IMR-90 (cell line): ENCODE measurements around the gene PRKAG2. TPM values are rescaled to one million over a fixed set of nuclear protein-coding genes. Genes with fewer than 3 reads are reported as not detected.

Experiments used
- ATAC-seq: fragments of 200-7000 bp; cut with Tn5 transposase; 2 replicates; pipeline ENCODE4 v1.9.1; 2020; ENCODE audit warnings: low read depth, mild to moderate bottlenecking, moderate library complexity
- BruUV-seq: library from RNA; stranded (reverse); fragments of 400-500 nt; replicated peaks from 2 replicates; lab custom pipeline; 2021; lab: Mats Ljungman, UMichigan
- CTCF ChIA-PET: fragments of 300-600 bp; formaldehyde crosslinking; extraction: SDS; loops from one replicate; lab custom pipeline; 2021; ENCODE audit warnings: antibody characterized with exemption; lab: Yijun Ruan, JAX
- POLR2A ChIA-PET: fragments of 300-600 bp; sonication (Branson Sonifier 250); formaldehyde crosslinking; loops from one replicate; lab custom pipeline; 2022; ENCODE audit warnings: antibody characterized with exemption; ENCODE audit not compliant: unreplicated experiment; lab: Charles Lee
- DNase-seq: peaks from one replicate; pipeline ENCODE4 v3.0.0; 2013
- H2AFZ ChIP-seq: replicated peaks from 2 replicates; pipeline ENCODE3; 2013; ENCODE audit warnings: low read length, mild to moderate bottlenecking; ENCODE audit not compliant: poor library complexity
- H2AK5ac ChIP-seq: 2 replicates; pipeline ENCODE4 v1.6.1; 2013; ENCODE audit warnings: low read depth, low read length, inconsistent platforms
- H2AK9ac ChIP-seq: replicated peaks from 2 replicates; pipeline ENCODE3; 2013; ENCODE audit warnings: mild to moderate bottlenecking, low read depth, low read length, moderate library complexity; ENCODE audit not compliant: poor library complexity
- H2BK120ac ChIP-seq: 2 replicates; pipeline ENCODE4 v1.6.1; 2013; ENCODE audit warnings: low read depth, low read length, inconsistent platforms
- H2BK15ac ChIP-seq: 3 replicates; pipeline ENCODE4 v1.6.1; 2013; ENCODE audit warnings: low read depth, low read length, inconsistent platforms
- H2BK20ac ChIP-seq: 2 replicates; pipeline ENCODE4 v1.6.1; 2013; ENCODE audit warnings: low read depth, mild to moderate bottlenecking, inconsistent platforms, low read length, moderate library complexity
- H2BK5ac ChIP-seq: 2 replicates; pipeline ENCODE4 v1.6.1; 2013; ENCODE audit warnings: mild to moderate bottlenecking, low read depth, low read length, inconsistent platforms; ENCODE audit not compliant: poor library complexity, severe bottlenecking
- H3K14ac ChIP-seq: replicated peaks from 2 replicates; pipeline ENCODE4 v1.6.1; 2013; ENCODE audit warnings: low read depth, low read length, inconsistent platforms
- H3K18ac ChIP-seq: 2 replicates; pipeline ENCODE4 v1.6.1; 2013; ENCODE audit warnings: low read depth, low read length, control low read depth
- H3K23ac ChIP-seq: 2 replicates; pipeline ENCODE4 v1.6.1; 2013; ENCODE audit warnings: low read depth, low read length, inconsistent platforms
- H3K27ac ChIP-seq: 2 replicates; pipeline ENCODE4 v1.5.1; 2013; ENCODE audit warnings: mild to moderate bottlenecking, control low read depth, low read length; ENCODE audit not compliant: insufficient read depth
- H3K27me3 ChIP-seq: 2 replicates; pipeline ENCODE4 v1.6.1; 2013; ENCODE audit warnings: low read length; ENCODE audit not compliant: control insufficient read depth, insufficient read depth
- H3K36me3 ChIP-seq: 2 replicates; pipeline ENCODE4 v1.6.1; 2013; ENCODE audit warnings: low read length, mixed read lengths; ENCODE audit not compliant: control insufficient read depth, insufficient read depth
- H3K4ac ChIP-seq: 2 replicates; pipeline ENCODE4 v1.6.1; 2013; ENCODE audit warnings: low read depth, low read length, inconsistent platforms
- H3K4me1 ChIP-seq: 2 replicates; pipeline ENCODE4 v1.6.1; 2013; ENCODE audit warnings: low read length, mixed read lengths; ENCODE audit not compliant: control insufficient read depth, insufficient read depth
- H3K4me2 ChIP-seq: 2 replicates; pipeline ENCODE4 v1.6.1; 2013; ENCODE audit warnings: low read depth, mild to moderate bottlenecking, control low read depth, low read length, moderate library complexity
- H3K4me3 ChIP-seq: 2 replicates; pipeline ENCODE4 v1.5.1; 2013; ENCODE audit warnings: low read depth, mild to moderate bottlenecking, control low read depth, low read length, moderate library complexity; ENCODE audit not compliant: insufficient read depth
- H3K56ac ChIP-seq: 2 replicates; pipeline ENCODE4 v1.6.1; 2013; ENCODE audit warnings: low read length, inconsistent platforms; ENCODE audit not compliant: insufficient read depth; ENCODE audit errors: extremely low read depth
- H3K79me1 ChIP-seq, 2 experiments: 2 replicates each; pipeline ENCODE4 v1.6.1; 2013; ENCODE audit warnings: low read length in 2 of 2, inconsistent platforms in 1 of 2, low read depth in 1 of 2
- H3K9ac ChIP-seq: 2 replicates; pipeline ENCODE4 v1.6.1; 2013; ENCODE audit warnings: low read depth, low read length, control low read depth
- H3K9me1 ChIP-seq: 2 replicates; pipeline ENCODE4 v1.6.1; 2013; ENCODE audit warnings: low read length, inconsistent platforms; ENCODE audit not compliant: insufficient read depth
- H3K9me3 ChIP-seq: 2 replicates; pipeline ENCODE4 v1.6.1; 2013; ENCODE audit warnings: low read length; ENCODE audit not compliant: control insufficient read depth, insufficient read depth
- H4K20me1 ChIP-seq: 2 replicates; pipeline ENCODE4 v1.6.1; 2013; ENCODE audit warnings: low read length, inconsistent platforms; ENCODE audit not compliant: insufficient read depth
- H4K5ac ChIP-seq: 2 replicates; pipeline ENCODE4 v1.6.1; 2013; ENCODE audit warnings: mild to moderate bottlenecking, low read depth, low read length, control low read depth
- H4K8ac ChIP-seq, 2 experiments: 2 replicates each; pipeline ENCODE4 v1.6.1; 2013; ENCODE audit warnings: low read depth in 2 of 2, low read length in 2 of 2, control low read depth in 1 of 2, inconsistent platforms in 1 of 2
- H4K91ac ChIP-seq: 2 replicates; pipeline ENCODE4 v1.6.1; 2013; ENCODE audit warnings: low read depth, low read length, inconsistent platforms; ENCODE audit not compliant: insufficient read depth
- CEBPB ChIP-seq: IDR thresholded peaks from 2 replicates; pipeline ENCODE4 v1.6.1; 2012; ENCODE audit warnings: low read depth, low read length, improper control_type of control experiment
- MAFK ChIP-seq: IDR thresholded peaks from 2 replicates; pipeline ENCODE4 v1.6.1; 2012; ENCODE audit warnings: low read depth, low read length, improper control_type of control experiment
- WGBS, 2 experiments: methylation state at CpG; one replicate each; pipeline versions ENCODE4 v1.1.5 to v1.1.7; 2013; ENCODE audit warnings: missing lambda C conversion rate in 2 of 2; ENCODE audit not compliant: insufficient read length in 1 of 2; ENCODE audit errors: extremely low coverage in 2 of 2; 5-methylcytosine and 5-hydroxymethylcytosine counted together
- dilution Hi-C: fragments of 300-500 bp; cut with HindIII; formaldehyde crosslinking; loops from one replicate; pipeline ENCODE4 v1.14.3; 2018; ENCODE audit warnings: low sequenced_read_pairs; ENCODE audit not compliant: unreplicated experiment
- in situ Hi-C: fragments of 300-500 bp; cut with MboI; formaldehyde crosslinking; loops from 3 replicates; pipeline ENCODE4 v1.14.3; 2019; ENCODE audit warnings: low sequenced_read_pairs, inconsistent platforms, mixed read lengths
- intact Hi-C: fragments of 100-400 bp; cut with micrococcal nuclease; formaldehyde crosslinking; loops from 2 replicates; pipeline ENCODE4 v1.10.0; 2022
- polyA plus RNA-seq, 3 experiments: library from polyadenylated mRNA; depleted of rRNA; stranded (reverse); fragments of >200 nt; gene quantifications; 2 replicates each; pipeline ENCODE4 v1.2.3, GENCODE V29; 2012; ENCODE audit warnings: low replicate concordance in 1 of 3
- total RNA-seq: library from RNA; depleted of rRNA; stranded (reverse); fragments of >200 nt; gene quantifications from 2 replicates; pipeline ENCODE4 v1.2.3, GENCODE V29; 2012

The PRKAG2 gene
- total and polyA plus RNA-seq, 2 of the 4 experiments (the other 2 are of a cell fraction) = 15.4 to 21.6 TPM

DNA sequence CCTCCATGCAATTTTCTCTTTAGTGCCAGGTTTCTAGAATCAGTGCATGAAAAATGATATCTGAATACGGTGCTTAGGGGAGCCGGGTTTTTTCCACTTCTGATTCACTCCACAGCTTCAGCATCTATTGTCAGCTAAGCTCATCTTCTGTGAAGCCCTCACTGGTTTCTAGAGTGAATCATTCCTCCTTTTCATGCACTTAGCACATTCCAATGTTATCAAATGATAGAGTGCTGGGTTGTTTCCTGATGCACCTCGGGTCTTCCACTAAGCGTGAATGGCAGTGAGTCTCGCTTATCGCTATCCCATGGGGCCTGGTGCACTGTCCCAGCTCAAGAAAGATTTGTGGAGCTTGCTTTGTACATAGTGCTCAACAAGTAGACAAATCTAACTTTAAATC lies 186.3 kb downstream of the PRKAG2 start:
- H3K14ac ChIP-seq = no peak overlapping the region; the same call in 1 of the 2 replicates
- no peaks in the 10 kb centered on the region for H3K9me3 ChIP-seq
- ChIA-PET POLR2A (no interaction called here), CTCF (interaction anchor here (1.0 kb wide), 2 partner anchors 10 to 25 kb away, joined by 3 read pairs; no protein-coding TSS in a partner anchor)
- H3K4ac ChIP-seq = peak overlapping the region; percentile 35; the same call in 1 of the 2 replicates
- H4K20me1 ChIP-seq = no peaks in the 10 kb centered on the region
- peak; percentile 49; the same call in 1 of the 2 replicates for TF ChIP-seq MAFK
- no peak for TF ChIP-seq CEBPB
- DNase-seq = peak; percentile 77
- peak; percentile 27; the same call in 1 of the 2 replicates for ATAC-seq
- in situ Hi-C loops = no loop called here
- H3K4me2 ChIP-seq = no peak overlapping the region
- H3K79me1 ChIP-seq = peaks cover 3% of the 10 kb centered on the region in 2 experiments; a peak in 1 of 4 replicates
- no CpG with 5 or more reads among the region's 6 CpGs for WGBS, 2 experiments
- H3K4me3 ChIP-seq = no peak overlapping the region
- no peak overlapping the region for H4K8ac ChIP-seq
- no peak overlapping the region for H3K27ac ChIP-seq
- no peak overlapping the region for H2AFZ ChIP-seq
- peak overlapping the region; percentile 28; the same call in 1 of the 2 replicates for H2BK120ac ChIP-seq
- no peak overlapping the region for H3K23ac ChIP-seq
- H2AK9ac ChIP-seq = no peak overlapping the region
- H2BK20ac ChIP-seq = no peak overlapping the region; the same call in 1 of the 2 replicates
- dilution Hi-C loops = no loop called here
- H2AK5ac ChIP-seq = no peak overlapping the region; the same call in 1 of the 2 replicates
- no peak overlapping the region for H2BK5ac ChIP-seq
- no peaks in the 10 kb centered on the region for H3K27me3 ChIP-seq
- no peaks in the 10 kb centered on the region for H3K36me3 ChIP-seq
- H3K4me1 ChIP-seq = peaks cover 30% of the 10 kb centered on the region
- H2BK15ac ChIP-seq = no peak overlapping the region
- no peak overlapping the region for H3K56ac ChIP-seq
- intact Hi-C loops = no loop called here
- H3K9me1 ChIP-seq = peaks cover 17% of the 10 kb centered on the region
- H4K91ac ChIP-seq = peak overlapping the region; percentile 26; the same call in 1 of the 2 replicates
- 0 out of 2 replicates have a peak overlapping the region, but pooled peaks have one; percentile 19 for H4K5ac ChIP-seq
- 0 out of 2 replicates have a peak overlapping the region, but pooled peaks have one; percentile 46 for H3K18ac ChIP-seq
- no TSS peak for BruUV-seq
- no peak overlapping the region for H3K9ac ChIP-seq
